Mesenchymal stem cell (in vitro differentiated cells and primary cell): ENCODE measurements around the gene CAPN10.

Experiments
- DNase-seq: peaks from one replicate; pipeline ENCODE4 v3.0.0-alpha.2; 2013
- H2AFZ ChIP-seq: one replicate; pipeline ENCODE4 v1.6.1; 2013; ENCODE audit warnings: low read depth, mild to moderate bottlenecking, control low read depth, inconsistent platforms, low read length, moderate library complexity
- H2AK5ac ChIP-seq: 2 replicates; pipeline ENCODE4 v1.6.1; 2013; ENCODE audit warnings: low read length, moderate library complexity, mild to moderate bottlenecking, inconsistent platforms; ENCODE audit not compliant: severe bottlenecking
- H2BK120ac ChIP-seq: one replicate; pipeline ENCODE4 v1.6.1; 2013; ENCODE audit warnings: low read depth, mild to moderate bottlenecking, inconsistent platforms, low read length, moderate library complexity
- H2BK12ac ChIP-seq, 2 experiments: one replicate each; pipeline ENCODE4 v1.6.1; 2013; ENCODE audit warnings: inconsistent platforms in 2 of 2, low read length in 2 of 2, mild to moderate bottlenecking in 2 of 2, moderate library complexity in 2 of 2, control low read depth in 1 of 2
- H2BK15ac ChIP-seq: one replicate; pipeline ENCODE4 v1.6.1; 2013; ENCODE audit warnings: mild to moderate bottlenecking, low read depth, inconsistent platforms; ENCODE audit not compliant: poor library complexity, severe bottlenecking
- H2BK5ac ChIP-seq: 2 replicates; pipeline ENCODE4 v1.6.1; 2013; ENCODE audit warnings: low read depth, mild to moderate bottlenecking, low read length, control low read depth, inconsistent platforms; ENCODE audit not compliant: poor library complexity, severe bottlenecking
- H3K14ac ChIP-seq, 2 experiments: one replicate each; pipeline ENCODE4 v1.6.1; 2013; ENCODE audit warnings: inconsistent platforms in 2 of 2, low read length in 2 of 2, control low read depth in 1 of 2, mild to moderate bottlenecking in 1 of 2, moderate library complexity in 1 of 2
- H3K18ac ChIP-seq, 2 experiments: one replicate each; pipeline ENCODE4 v1.6.1; 2013; ENCODE audit warnings: inconsistent platforms in 2 of 2, low read length in 2 of 2, control low read depth in 1 of 2, low read depth in 1 of 2, mild to moderate bottlenecking in 1 of 2
- H3K23ac ChIP-seq, 2 experiments: one replicate each; pipeline ENCODE4 v1.6.1; 2013; ENCODE audit warnings: inconsistent platforms in 2 of 2, low read length in 2 of 2, mild to moderate bottlenecking in 2 of 2, moderate library complexity in 2 of 2, control low read depth in 1 of 2
- H3K27ac ChIP-seq: 2 replicates; pipeline ENCODE4 v1.5.1; 2013; ENCODE audit warnings: mild to moderate bottlenecking, moderate library complexity, low read length, control low read depth, inconsistent platforms; ENCODE audit not compliant: poor library complexity, severe bottlenecking
- H3K27me3 ChIP-seq, 2 experiments: 2 replicates each; pipeline versions ENCODE4 v1.6.1 to v1.7.0; 2013; ENCODE audit warnings: low read length in 2 of 2, mild to moderate bottlenecking in 2 of 2, moderate library complexity in 2 of 2, control low read depth in 1 of 2, inconsistent platforms in 1 of 2; ENCODE audit not compliant: control insufficient read depth in 1 of 2, insufficient read depth in 1 of 2
- H3K36me3 ChIP-seq, 2 experiments: 2 replicates each; pipeline versions ENCODE4 v1.6.1 to v1.7.0; 2013; ENCODE audit warnings: low read length in 2 of 2, control low read depth in 1 of 2, inconsistent platforms in 1 of 2, low read depth in 1 of 2, mild to moderate bottlenecking in 1 of 2; ENCODE audit not compliant: insufficient read depth in 2 of 2, control insufficient read depth in 1 of 2
- H3K4ac ChIP-seq, 2 experiments: one replicate each; pipeline ENCODE4 v1.6.1; 2013; ENCODE audit warnings: inconsistent platforms in 2 of 2, low read length in 2 of 2, mild to moderate bottlenecking in 2 of 2, moderate library complexity in 2 of 2, control low read depth in 1 of 2, low read depth in 1 of 2
- H3K4me1 ChIP-seq: 2 replicates; pipeline ENCODE4 v1.6.1; 2013; ENCODE audit warnings: low read depth, low read length, control low read depth; ENCODE audit not compliant: control insufficient read depth, insufficient read depth
- H3K4me2 ChIP-seq: 2 replicates; pipeline ENCODE4 v1.6.1; 2013; ENCODE audit warnings: low read length, mild to moderate bottlenecking, inconsistent platforms; ENCODE audit not compliant: poor library complexity, severe bottlenecking
- H3K4me3 ChIP-seq, 2 experiments: 2 replicates each; pipeline versions ENCODE4 v1.5.1 to v1.7.0; 2013; ENCODE audit warnings: low read length in 2 of 2, mild to moderate bottlenecking in 2 of 2, control low read depth in 1 of 2, low read depth in 1 of 2; ENCODE audit not compliant: insufficient read depth in 1 of 2
- H3K79me1 ChIP-seq: replicated peaks from 2 replicates; pipeline ENCODE4 v1.6.1; 2013; ENCODE audit warnings: mild to moderate bottlenecking, control low read depth, low read length, inconsistent platforms; ENCODE audit not compliant: poor library complexity, severe bottlenecking
- H3K9ac ChIP-seq: 2 replicates; pipeline ENCODE4 v1.7.0; 2013; ENCODE audit warnings: mild to moderate bottlenecking, low read length, moderate library complexity
- H3K9me3 ChIP-seq: 2 replicates; pipeline ENCODE4 v1.7.0; 2013; ENCODE audit warnings: mild to moderate bottlenecking, low read length; ENCODE audit not compliant: control insufficient read depth
- H4K8ac ChIP-seq: one replicate; pipeline ENCODE4 v1.6.1; 2013; ENCODE audit warnings: inconsistent platforms, mild to moderate bottlenecking, low read length, moderate library complexity
- H4K91ac ChIP-seq: one replicate; pipeline ENCODE4 v1.6.1; 2013; ENCODE audit warnings: mild to moderate bottlenecking, low read length, inconsistent platforms
- WGBS: methylation state at CpG from one replicate; pipeline ENCODE4 v1.1.7; 2013; ENCODE audit warnings: mixed read lengths; 5-methylcytosine and 5-hydroxymethylcytosine counted together

CAPN10 gene

GRCh38 chr2:240577281-240578109 is 9.0 kb upstream of the CAPN10 start:
- Histone ChIP-seq H3K14ac (no peak overlapping the region), H3K9ac (no peak overlapping the region), H4K91ac (no peak overlapping the region), H3K79me1 (peaks cover 47% of the 10 kb centered on the region), H4K8ac (no peak overlapping the region), H3K27me3 (no peaks in the 10 kb centered on the region), H3K18ac (no peak overlapping the region), H3K9me3 (no peaks in the 10 kb centered on the region), H2BK120ac (no peak overlapping the region), H2AK5ac (no peak overlapping the region), H2AFZ (no peak overlapping the region), H2BK5ac (no peak overlapping the region), H3K4me3 (no peak overlapping the region), H3K4ac (no peak overlapping the region), H3K36me3 (peaks cover 55 to 72% of the 10 kb centered on the region in 2 experiments), H3K4me2 (no peak overlapping the region), H2BK15ac (no peak overlapping the region), H3K23ac (no peak overlapping the region), H2BK12ac (no peak overlapping the region), H3K27ac (no peak overlapping the region), H3K4me1 (peaks cover 24% of the 10 kb centered on the region)
- no peak for DNase-seq
- WGBS = 96% methylated on average over 25 of the region's 26 CpGs

- WGBS = 95% methylated on average over 9 of the region's 9 CpGs
- H2BK120ac ChIP-seq = no peak overlapping the region
Measured at GRCh38 chr2:240578110-240578450, 8.5 kb upstream of the CAPN10 start.

GRCh38 chr2:240578488-240578887 is 8.0 kb upstream of the CAPN10 start:
- peak overlapping the region; percentile 14 for H4K91ac ChIP-seq
- H2BK5ac ChIP-seq = no peak overlapping the region
- no peaks in the 10 kb centered on the region for H3K9me3 ChIP-seq
- H2BK15ac ChIP-seq = no peak overlapping the region
- H2AK5ac ChIP-seq = no peak overlapping the region
- no peak overlapping the region for H3K9ac ChIP-seq
- no peak for DNase-seq
- no peak overlapping the region for H3K23ac ChIP-seq
- H2BK120ac ChIP-seq = no peak overlapping the region
- H2BK12ac ChIP-seq = no peak overlapping the region
- H3K27me3 ChIP-seq = no peaks in the 10 kb centered on the region
- H3K4me2 ChIP-seq = no peak overlapping the region
- peaks cover 26% of the 10 kb centered on the region for H3K4me1 ChIP-seq
- no peak overlapping the region for H3K27ac ChIP-seq
- peaks cover 44% of the 10 kb centered on the region for H3K79me1 ChIP-seq
- no peak overlapping the region for H4K8ac ChIP-seq
- peaks cover 55 to 62% of the 10 kb centered on the region in 2 experiments for H3K36me3 ChIP-seq
- 95% methylated on average over 8 of the region's 8 CpGs for WGBS
- no peak overlapping the region for H3K18ac ChIP-seq
- no peak overlapping the region for H3K4me3 ChIP-seq
- no peak overlapping the region for H2AFZ ChIP-seq
- H3K4ac ChIP-seq = no peak overlapping the region
- H3K14ac ChIP-seq = no peak overlapping the region

More at GRCh38 chr2:240578110-240578450, 8.5 kb upstream of the CAPN10 start:
- Histone ChIP-seq H3K79me1 (peaks cover 42% of the 10 kb centered on the region), H2BK5ac (no peak overlapping the region), H3K23ac (no peak overlapping the region), H2BK12ac (no peak overlapping the region), H3K18ac (no peak overlapping the region), H2AK5ac (no peak overlapping the region), H3K4me3 (no peak overlapping the region), H4K8ac (no peak overlapping the region), H3K4me1 (peaks cover 26% of the 10 kb centered on the region), H3K9me3 (no peaks in the 10 kb centered on the region), H2AFZ (no peak overlapping the region), H3K14ac (no peak overlapping the region), H3K27me3 (no peaks in the 10 kb centered on the region), H4K91ac (no peak overlapping the region), H2BK15ac (no peak overlapping the region), H3K36me3 (peaks cover 55 to 66% of the 10 kb centered on the region in 2 experiments), H3K4me2 (no peak overlapping the region), H3K9ac (no peak overlapping the region), H3K4ac (no peak overlapping the region), H3K27ac (no peak overlapping the region)
- no peak for DNase-seq

- no peak overlapping the region for H2AFZ ChIP-seq
- no peak overlapping the region for H4K8ac ChIP-seq
- peak overlapping the region in 1 of 2 experiments; percentile 25 for H3K18ac ChIP-seq
- H2AK5ac ChIP-seq = no peak overlapping the region
- no peak overlapping the region for H2BK12ac ChIP-seq
- DNase-seq = no peak
- H3K23ac ChIP-seq = no peak overlapping the region
- H3K14ac ChIP-seq = peak overlapping the region in 1 of 2 experiments; percentile 61
- H3K27ac ChIP-seq = no peak overlapping the region
- H3K4me1 ChIP-seq = peaks cover 24% of the 10 kb centered on the region
- no peak overlapping the region for H3K4me3 ChIP-seq
- WGBS = 96% methylated on average over 12 of the region's 12 CpGs
- H2BK120ac ChIP-seq = no peak overlapping the region
- H2BK5ac ChIP-seq = no peak overlapping the region
- H3K27me3 ChIP-seq = no peaks in the 10 kb centered on the region
- no peak overlapping the region for H2BK15ac ChIP-seq
- H3K9ac ChIP-seq = peak overlapping the region; percentile 65
- H3K36me3 ChIP-seq = peaks cover 54 to 55% of the 10 kb centered on the region in 2 experiments
- H3K4ac ChIP-seq = no peak overlapping the region
- peaks cover 48% of the 10 kb centered on the region for H3K79me1 ChIP-seq
- H4K91ac ChIP-seq = no peak overlapping the region
- no peaks in the 10 kb centered on the region for H3K9me3 ChIP-seq
- H3K4me2 ChIP-seq = no peak overlapping the region
Measured at GRCh38 chr2:240579071-240579762, 7.3 kb upstream of the CAPN10 start.
